Neural progenitor cell (in vitro differentiated cells): Measurements from ENCODE around the gene LTBP3. TPM values are rescaled to one million over a fixed set of nuclear protein-coding genes. Genes with fewer than 3 reads are reported as not detected.
A peak's percentile ranks its signal among the peaks of the same experiment; 100 is the strongest.

Source experiments
- DNase-seq: peaks from one replicate; pipeline ENCODE4 v3.0.0-alpha.2; 2016; ENCODE audit warnings: low spot score
- H2AFZ ChIP-seq: fragments of 200-600 bp; sonication (generic); replicated peaks from 2 replicates; pipeline ENCODE4 v1.6.1; 2016; ENCODE audit warnings: antibody characterized with exemption
- H3F3A ChIP-seq: fragments of 200-600 bp; sonication (generic); 2 replicates; pipeline ENCODE4 v1.6.1; 2016; ENCODE audit warnings: antibody characterized with exemption, low read depth
- H3K27ac ChIP-seq: fragments of 200-600 bp; sonication (generic); 2 replicates; pipeline ENCODE4 v1.5.1; 2016; ENCODE audit warnings: mild to moderate bottlenecking
- H3K27me3 ChIP-seq: fragments of 200-600 bp; sonication (generic); 2 replicates; pipeline ENCODE4 v1.6.1; 2016; ENCODE audit warnings: mild to moderate bottlenecking, moderate library complexity
- H3K36me3 ChIP-seq: fragments of 200-600 bp; sonication (generic); 2 replicates; pipeline ENCODE4 v1.5.1; 2016
- H3K4me1 ChIP-seq: fragments of 200-600 bp; sonication (generic); 2 replicates; pipeline ENCODE4 v1.6.1; 2016; ENCODE audit warnings: mixed run types
- H3K4me2 ChIP-seq: fragments of 200-600 bp; sonication (generic); 2 replicates; pipeline ENCODE4 v1.6.1; 2016
- H3K4me3 ChIP-seq: fragments of 200-600 bp; sonication (generic); 2 replicates; pipeline ENCODE4 v1.5.1; 2016
- H3K79me2 ChIP-seq: fragments of 200-600 bp; sonication (generic); 2 replicates; pipeline ENCODE4 v1.6.1; 2016; ENCODE audit warnings: low read depth
- H3K9ac ChIP-seq: fragments of 200-600 bp; sonication (generic); 2 replicates; pipeline ENCODE4 v1.6.1; 2016
- H3K9me3 ChIP-seq: fragments of 200-600 bp; sonication (generic); 2 replicates; pipeline ENCODE4 v1.5.1; 2016; ENCODE audit warnings: low read depth
- H4K20me1 ChIP-seq: fragments of 200-600 bp; sonication (generic); 2 replicates; pipeline ENCODE4 v1.6.1; 2016; ENCODE audit warnings: low read depth
- H3K27ac Mint-ChIP-seq: 3 replicates; pipeline ENCODE4 v1.8.0; 2021; ENCODE audit warnings: mixed read lengths
- H3K27me3 Mint-ChIP-seq: 2 replicates; pipeline ENCODE4 v1.8.0; 2022; ENCODE audit warnings: low read depth, mild to moderate bottlenecking, inconsistent platforms, moderate library complexity, mixed read lengths; ENCODE audit not compliant: insufficient read depth
- H3K36me3 Mint-ChIP-seq: 3 replicates; pipeline ENCODE4 v1.8.0; 2021; ENCODE audit warnings: mixed read lengths
- H3K4me1 Mint-ChIP-seq: 3 replicates; pipeline ENCODE4 v1.8.0; 2021; ENCODE audit warnings: mixed read lengths
- H3K4me3 Mint-ChIP-seq: 3 replicates; pipeline ENCODE4 v1.8.0; 2021; ENCODE audit warnings: mild to moderate bottlenecking, moderate library complexity, mixed read lengths
- H3K9me3 Mint-ChIP-seq: 3 replicates; pipeline ENCODE4 v1.8.0; 2020; ENCODE audit warnings: mixed read lengths
- EZH2 ChIP-seq: fragments of 200-600 bp; sonication (generic); IDR thresholded peaks from 2 replicates; pipeline ENCODE4 v1.6.1; 2017; ENCODE audit warnings: antibody characterized with exemption, mild to moderate bottlenecking, moderate library complexity
- EZH2phosphoT487 ChIP-seq: fragments of 200-600 bp; sonication (generic); IDR thresholded peaks from 2 replicates; pipeline ENCODE4 v1.6.1; 2017; ENCODE audit warnings: antibody characterized with exemption
- total RNA-seq: library from RNA; depleted of rRNA; stranded (reverse); fragments of >200 nt; gene quantifications from 2 replicates; pipeline ENCODE4 v1.2.3, GENCODE V29; 2015; ENCODE audit warnings: low replicate concordance
- TF ChIP-seq, protein P1 (sequence below): fragments of 200-600 bp; sonication (generic); IDR thresholded peaks from 2 replicates; pipeline ENCODE4 v1.5.1; 2017; ENCODE audit warnings: antibody characterized with exemption, mild to moderate bottlenecking

The LTBP3 gene
- total RNA-seq, 1 donor from 2014 or later = 1.2 TPM

DNA sequence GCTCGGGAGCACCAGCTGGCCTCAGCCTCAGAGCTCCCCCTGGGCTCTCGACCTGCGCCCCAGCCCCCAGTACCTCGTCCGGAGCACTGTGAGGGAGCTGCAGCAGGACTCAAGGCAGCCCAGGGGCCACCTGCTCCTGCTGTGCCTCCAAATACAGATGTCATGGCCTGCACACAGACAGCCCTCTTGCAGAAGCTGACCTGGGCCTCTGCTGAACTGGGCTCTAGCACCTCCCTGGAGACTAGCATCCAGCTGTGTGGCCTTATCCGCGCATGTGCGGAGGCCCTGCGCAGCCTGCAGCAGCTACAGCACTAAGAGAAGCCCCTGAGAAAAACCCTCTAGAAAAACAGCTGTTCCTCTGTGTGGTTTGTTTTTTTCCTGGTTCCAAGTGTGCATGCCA lies 13.3 kb upstream of the LTBP3 start:
- Histone ChIP-seq H3K9me3 (no peaks in the 10 kb centered on the region), H3K4me3 (peak overlapping the region; percentile 93), H3K4me1 (peaks cover 27% of the 10 kb centered on the region), H3F3A (peaks cover 67% of the 10 kb centered on the region), H3K9ac (no peak overlapping the region), H3K27me3 (peaks cover 27% of the 10 kb centered on the region), H3K79me2 (peaks cover 40% of the 10 kb centered on the region), H2AFZ (no peak overlapping the region), H3K27ac (no peak overlapping the region), H4K20me1 (peaks cover 48% of the 10 kb centered on the region), H3K4me2 (peak overlapping the region; percentile 97), H3K36me3 (no peaks in the 10 kb centered on the region)
- peak overlapping the region; percentile 90 for H3K4me3 Mint-ChIP-seq
- H3K4me1 Mint-ChIP-seq = peaks cover 56% of the 10 kb centered on the region
- DNase-seq = no peak
- H3K9me3 Mint-ChIP-seq = no peaks in the 10 kb centered on the region
- peaks cover 22% of the 10 kb centered on the region for H3K27me3 Mint-ChIP-seq
- peaks cover 13% of the 10 kb centered on the region for H3K36me3 Mint-ChIP-seq
- TF ChIP-seq, protein P1, sequence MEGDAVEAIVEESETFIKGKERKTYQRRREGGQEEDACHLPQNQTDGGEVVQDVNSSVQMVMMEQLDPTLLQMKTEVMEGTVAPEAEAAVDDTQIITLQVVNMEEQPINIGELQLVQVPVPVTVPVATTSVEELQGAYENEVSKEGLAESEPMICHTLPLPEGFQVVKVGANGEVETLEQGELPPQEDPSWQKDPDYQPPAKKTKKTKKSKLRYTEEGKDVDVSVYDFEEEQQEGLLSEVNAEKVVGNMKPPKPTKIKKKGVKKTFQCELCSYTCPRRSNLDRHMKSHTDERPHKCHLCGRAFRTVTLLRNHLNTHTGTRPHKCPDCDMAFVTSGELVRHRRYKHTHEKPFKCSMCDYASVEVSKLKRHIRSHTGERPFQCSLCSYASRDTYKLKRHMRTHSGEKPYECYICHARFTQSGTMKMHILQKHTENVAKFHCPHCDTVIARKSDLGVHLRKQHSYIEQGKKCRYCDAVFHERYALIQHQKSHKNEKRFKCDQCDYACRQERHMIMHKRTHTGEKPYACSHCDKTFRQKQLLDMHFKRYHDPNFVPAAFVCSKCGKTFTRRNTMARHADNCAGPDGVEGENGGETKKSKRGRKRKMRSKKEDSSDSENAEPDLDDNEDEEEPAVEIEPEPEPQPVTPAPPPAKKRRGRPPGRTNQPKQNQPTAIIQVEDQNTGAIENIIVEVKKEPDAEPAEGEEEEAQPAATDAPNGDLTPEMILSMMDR = no peak
- no peak overlapping the region for H3K27ac Mint-ChIP-seq

DNA sequence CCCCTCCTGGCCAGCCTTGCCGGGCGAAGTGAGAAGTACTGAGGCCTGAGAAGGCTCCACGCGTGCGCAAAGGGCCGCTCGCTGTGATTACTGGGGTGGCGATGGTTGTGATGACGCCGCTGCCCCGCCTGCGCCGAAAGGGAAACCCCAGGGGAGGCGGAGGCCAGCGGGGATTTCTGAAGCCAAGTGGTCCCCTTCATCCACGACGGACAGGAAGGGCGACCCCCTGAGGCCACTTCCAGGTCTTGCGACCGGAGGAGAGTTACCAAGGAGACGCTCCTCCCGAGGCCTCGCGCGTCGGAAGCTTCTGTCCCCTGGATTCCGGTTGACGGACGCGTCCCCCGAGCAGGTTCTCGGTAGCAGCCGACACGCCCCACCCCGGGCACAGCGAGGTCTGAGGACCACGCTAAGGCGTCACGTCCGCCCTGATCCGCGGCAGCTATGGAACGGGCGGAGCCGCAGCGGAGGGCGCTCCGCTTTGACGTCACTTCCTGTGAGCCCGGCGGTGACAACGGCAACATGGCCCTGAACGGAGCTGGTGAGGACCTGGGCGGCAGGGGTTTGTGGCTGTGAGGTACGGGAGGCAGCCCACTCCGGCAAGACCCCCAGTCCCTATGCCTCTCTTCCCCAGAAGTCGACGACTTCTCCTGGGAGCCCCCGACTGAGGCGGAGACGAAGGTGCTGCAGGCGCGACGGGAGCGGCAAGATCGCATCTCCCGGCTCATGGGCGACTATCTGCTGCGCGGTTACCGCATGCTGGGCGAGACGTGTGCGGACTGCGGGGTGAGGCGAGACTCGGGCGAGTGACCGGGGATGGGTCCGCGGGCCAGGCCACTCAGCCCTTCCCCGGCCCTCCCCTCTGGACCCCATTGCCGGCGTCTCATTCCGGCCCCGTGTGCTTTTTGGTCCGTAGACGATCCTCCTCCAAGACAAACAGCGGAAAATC lies 12.1 kb upstream of the LTBP3 start, which contains the start of gene ZNRD2:
Gene ZNRD2, plus strand, starts transcription at position 505 of the 946 bp plus-strand sequence. Its CDS starts 15 bp downstream, at position 520.
- peak within 1 kb of the TSS; percentile 97 for H3K4me2 ChIP-seq
- H3K27ac ChIP-seq = peak within 1 kb of the TSS; percentile 76
- H3K27me3 Mint-ChIP-seq = peaks cover 15% of the 10 kb centered on the region
- peaks cover 59% of the 10 kb centered on the region for H3F3A ChIP-seq
- no peaks in the 10 kb centered on the region for H3K9me3 Mint-ChIP-seq
- peak within 1 kb of the TSS; percentile 44 for H3K27ac Mint-ChIP-seq
- peak within 1 kb of the TSS; percentile 69 for H2AFZ ChIP-seq
- DNase-seq = peak; percentile 99
- peaks cover 52% of the 10 kb centered on the region for H3K4me1 Mint-ChIP-seq
- peaks cover 40% of the 10 kb centered on the region for H3K79me2 ChIP-seq
- H3K4me3 Mint-ChIP-seq = peak within 1 kb of the TSS; percentile 90
- H3K9me3 ChIP-seq = no peaks in the 10 kb centered on the region
- H3K36me3 Mint-ChIP-seq = peaks cover 11% of the 10 kb centered on the region
- H3K4me1 ChIP-seq = peaks cover 23% of the 10 kb centered on the region
- H4K20me1 ChIP-seq = peaks cover 41% of the 10 kb centered on the region
- H3K4me3 ChIP-seq = peak within 1 kb of the TSS; percentile 93
- H3K36me3 ChIP-seq = no peaks in the 10 kb centered on the region
- H3K9ac ChIP-seq = peak within 1 kb of the TSS; percentile 71
- TF ChIP-seq, protein P1 = peak; percentile 74
- no peak for TF ChIP-seq EZH2phosphoT487
- no peak for TF ChIP-seq EZH2
- H3K27me3 ChIP-seq = peaks cover 15% of the 10 kb centered on the region

DNA sequence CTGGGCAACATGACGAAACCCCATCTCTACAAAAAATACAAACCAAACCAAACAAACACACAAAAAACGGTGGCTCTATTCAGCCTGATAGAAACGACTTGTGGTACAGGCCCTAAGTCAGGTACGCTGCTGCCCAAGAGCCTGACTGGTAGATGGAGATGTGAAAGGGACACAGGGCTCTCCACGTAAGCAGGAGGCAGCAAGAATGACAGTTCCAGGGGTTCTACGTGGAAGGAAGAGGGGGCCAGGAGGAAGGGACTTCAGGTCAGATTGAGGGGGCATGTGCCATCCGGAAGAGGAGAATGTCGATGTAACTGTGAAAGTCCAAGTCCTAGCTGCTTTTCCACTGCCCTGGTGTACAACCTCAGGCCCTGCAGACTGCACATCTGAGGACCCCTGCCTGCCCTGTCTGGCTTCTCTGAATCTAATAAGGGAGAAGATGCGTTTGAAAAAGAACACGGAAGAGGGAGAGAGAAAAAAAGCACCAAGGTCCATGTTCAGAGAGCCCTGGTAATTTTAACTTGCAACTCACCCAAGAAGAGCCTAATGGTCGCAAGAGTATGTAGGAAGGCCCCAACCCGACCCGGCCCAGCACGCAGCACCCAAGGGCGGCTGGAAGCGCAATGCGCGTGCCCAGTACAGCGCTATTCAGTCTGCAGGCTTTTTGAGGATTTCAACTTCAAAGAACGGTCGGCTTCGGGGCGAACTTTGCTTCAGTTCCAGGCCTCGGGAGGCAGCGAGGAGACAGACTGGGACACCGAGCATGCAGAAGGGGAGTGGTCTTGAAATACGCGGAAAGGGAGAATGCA lies 11.2 kb upstream of the LTBP3 start:
- peaks cover 32% of the 10 kb centered on the region for H4K20me1 ChIP-seq
- peaks cover 45% of the 10 kb centered on the region for H3K4me1 Mint-ChIP-seq
- peaks cover 11% of the 10 kb centered on the region for H3K27me3 Mint-ChIP-seq
- H3K27ac Mint-ChIP-seq = peak overlapping the region; percentile 44
- H3K36me3 ChIP-seq = no peaks in the 10 kb centered on the region
- peak overlapping the region; percentile 97 for H3K4me2 ChIP-seq
- H3K9me3 ChIP-seq = no peaks in the 10 kb centered on the region
- H3K4me3 ChIP-seq = peak overlapping the region; percentile 93
- H3F3A ChIP-seq = peaks cover 50% of the 10 kb centered on the region
- H3K27ac ChIP-seq = peak overlapping the region; percentile 76
- peaks cover 6% of the 10 kb centered on the region for H3K27me3 ChIP-seq
- no peaks in the 10 kb centered on the region for H3K9me3 Mint-ChIP-seq
- peak overlapping the region; percentile 90 for H3K4me3 Mint-ChIP-seq
- H2AFZ ChIP-seq = peak overlapping the region; percentile 69
- DNase-seq = no peak
- H3K79me2 ChIP-seq = peaks cover 40% of the 10 kb centered on the region
- TF ChIP-seq, protein P1 = no peak
- no peak for TF ChIP-seq EZH2
- TF ChIP-seq EZH2phosphoT487 = no peak
- peaks cover 5% of the 10 kb centered on the region for H3K36me3 Mint-ChIP-seq
- peak overlapping the region; percentile 71 for H3K9ac ChIP-seq
- peaks cover 22% of the 10 kb centered on the region for H3K4me1 ChIP-seq
